HG03575 (cell line): ENCODE measurements around the gene IRF6.

ENCODE experiments used
- ATAC-seq: cut with Tn5 transposase; IDR thresholded peaks from one replicate; pipeline ENCODE4 v1.9.1; 2021; ENCODE audit not compliant: unreplicated experiment, insufficient number of reproducible peaks, low FRiP score; ENCODE audit errors: extremely low read depth

Gene IRF6

GRCh38 chr1:209825591-209826434 is 19.9 kb upstream of the IRF6 start:
- ATAC-seq = no peak

- ATAC-seq = no peak
Observed at GRCh38 chr1:209823143-209824041, 17.4 kb upstream of the IRF6 start.

- no peak for ATAC-seq
Observed at GRCh38 chr1:209822706-209823105, 16.8 kb upstream of the IRF6 start.

GRCh38 chr1:209820986-209821385 is 15.0 kb upstream of the IRF6 start:
- no peak for ATAC-seq

- no peak for ATAC-seq
Observed at GRCh38 chr1:209819058-209819457, 13.1 kb upstream of the IRF6 start.

GRCh38 chr1:209817691-209818090 is 11.7 kb upstream of the IRF6 start:
- ATAC-seq = no peak

GRCh38 chr1:209816923-209817322 is 11.0 kb upstream of the IRF6 start:
- ATAC-seq = no peak

GRCh38 chr1:209815931-209816341 is 10.0 kb upstream of the IRF6 start:
- ATAC-seq = no peak

GRCh38 chr1:209815490-209815889 is 9.5 kb upstream of the IRF6 start:
- ATAC-seq = no peak

- no peak for ATAC-seq
Observed at GRCh38 chr1:209813902-209814301, 8.0 kb upstream of the IRF6 start.

- ATAC-seq = no peak
Observed at GRCh38 chr1:209810783-209811182, 4.8 kb upstream of the IRF6 start.

- ATAC-seq = no peak
Observed at GRCh38 chr1:209809611-209810010, 3.7 kb upstream of the IRF6 start.

- ATAC-seq = no peak
Observed at GRCh38 chr1:209808059-209808581, 2.2 kb upstream of the IRF6 start.

- no peak for ATAC-seq
Observed at GRCh38 chr1:209807509-209807908, 1.6 kb upstream of the IRF6 start.

GRCh38 chr1:209805341-209805781 is 581 bp downstream of the IRF6 start:
- ATAC-seq = no peak

- ATAC-seq = no peak
Observed at GRCh38 chr1:209803568-209803967, 2.4 kb downstream of the IRF6 start.

GRCh38 chr1:209802780-209803152 is 3.2 kb downstream of the IRF6 start:
- no peak for ATAC-seq

GRCh38 chr1:209802117-209802779 is 3.7 kb downstream of the IRF6 start:
- ATAC-seq = no peak
